Activated gamma-delta T cell (primary cell): ENCODE data around the gene FAM83G.
"Not testable (repeated sequence)": the region's sequence is repeated elsewhere in the genome, so short reads cannot be mapped to it uniquely, and the experiment has no call there.

Experiments
- DNase-seq: peaks from one replicate; lab custom pipeline; 2025; lab: John Stamatoyannopoulos, UW

FAM83G gene

DNA sequence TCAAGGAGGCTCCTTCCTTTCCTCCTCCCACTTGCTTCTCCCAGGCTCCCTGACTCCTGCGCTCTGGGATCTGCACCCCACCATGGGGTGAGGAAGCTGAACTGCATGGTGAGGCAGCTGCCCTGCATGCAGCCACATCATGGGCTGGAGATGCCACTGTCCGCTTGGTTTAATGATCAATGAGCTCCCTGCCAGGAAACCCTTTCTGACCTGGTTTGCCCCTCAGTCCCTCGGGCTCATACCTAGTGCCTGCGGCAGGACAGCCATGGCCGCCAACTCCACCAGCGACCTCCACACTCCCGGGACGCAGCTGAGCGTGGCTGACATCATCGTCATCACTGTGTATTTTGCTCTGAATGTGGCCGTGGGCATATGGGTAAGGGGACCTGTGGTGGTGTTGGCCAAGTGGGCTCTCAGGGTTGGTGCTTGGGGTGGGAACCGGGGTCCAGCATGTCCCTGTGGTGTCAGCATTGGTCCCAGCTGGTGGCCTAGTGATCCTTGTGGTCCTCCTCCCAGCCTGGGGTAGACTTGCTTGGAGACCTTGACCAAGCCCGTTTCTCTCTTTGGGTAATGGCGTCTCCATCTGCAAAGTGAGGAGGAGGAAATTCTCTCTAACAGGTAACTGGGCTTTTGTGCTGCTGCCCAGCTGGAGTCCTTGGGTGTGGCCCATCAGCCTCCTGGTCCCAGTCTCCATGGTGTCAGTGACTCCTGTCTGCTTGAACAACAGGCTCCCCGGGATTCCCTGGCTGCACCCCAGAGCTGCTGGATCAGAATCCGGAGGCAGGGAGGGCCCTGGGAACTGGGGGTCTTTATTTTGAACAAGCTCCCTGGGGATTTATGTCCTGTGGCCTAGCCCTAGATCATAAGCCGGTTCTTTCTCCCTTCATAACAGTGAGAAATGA is 52.4 kb downstream of the FAM83G start, which contains the start of gene SLC5A10:
SLC5A10 (plus strand) TSS at position 225 of the 902 bp plus-strand sequence; CDS start at position 266, 41 bp downstream.
- DNase-seq, result no peak

DNA sequence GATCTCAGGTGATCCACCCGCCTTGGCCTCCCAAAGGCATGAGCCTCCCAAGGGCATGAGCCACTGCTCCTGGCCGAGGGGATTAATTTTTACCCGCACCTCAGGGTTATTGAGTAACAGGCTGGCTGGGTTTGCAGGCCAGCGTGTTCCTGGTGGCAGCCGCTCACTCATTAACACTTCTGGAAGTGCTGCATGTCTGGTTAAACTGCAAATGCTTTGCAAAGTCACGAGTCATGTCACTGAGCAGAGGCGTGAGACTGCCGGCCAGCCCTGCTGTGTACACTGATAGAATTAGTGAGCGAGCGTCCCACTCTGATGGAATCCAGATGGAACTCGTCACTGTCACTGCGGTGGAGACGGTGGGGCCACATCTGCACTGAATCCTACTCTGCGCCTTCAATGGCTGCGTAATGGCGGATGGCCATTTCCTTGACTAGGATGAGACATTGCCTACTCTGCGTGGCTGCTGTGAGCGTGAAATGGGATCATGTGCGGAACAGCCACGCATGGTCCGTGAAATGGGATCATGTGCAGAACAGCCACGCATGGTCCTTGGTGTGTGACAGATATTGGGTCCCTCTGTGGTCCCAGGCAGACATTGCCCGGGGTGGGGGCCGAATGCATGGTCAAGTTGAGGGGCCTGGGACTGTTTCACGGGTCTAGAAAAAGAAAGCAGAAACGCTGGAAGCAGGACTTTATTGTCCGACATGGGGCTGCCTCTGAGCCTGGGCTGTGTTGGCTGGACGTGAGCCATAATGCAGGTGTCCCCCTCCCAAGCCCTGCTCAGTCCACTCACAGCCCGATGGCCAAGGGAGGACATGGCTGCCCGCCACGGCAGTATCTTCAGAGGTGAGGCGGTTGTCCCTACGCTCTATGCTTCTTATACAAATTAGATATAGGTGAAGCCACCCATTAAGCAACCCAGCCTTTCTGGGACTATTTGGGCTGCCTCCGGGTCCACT is 53.3 kb downstream of the FAM83G start:
- no peak for DNase-seq

DNA sequence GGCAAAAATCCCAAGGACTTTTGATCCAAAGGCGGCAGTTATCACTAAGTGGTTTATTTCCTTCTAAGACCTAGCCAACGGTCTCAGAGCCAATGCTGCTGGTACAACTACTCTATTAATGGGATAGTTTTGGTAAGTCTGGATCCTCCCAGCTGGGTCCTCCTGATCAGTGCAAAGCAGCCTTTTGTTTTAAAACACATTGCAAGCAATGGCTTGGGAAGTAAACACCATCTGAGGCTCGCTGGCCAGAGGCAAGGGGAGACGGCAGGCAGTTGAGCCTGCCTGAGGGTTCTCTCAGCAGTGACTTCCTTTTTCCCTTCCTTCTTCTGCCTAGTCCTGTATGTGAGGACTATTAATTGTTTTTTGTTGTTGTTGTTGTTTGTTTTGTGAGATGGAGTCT is 54.2 kb downstream of the FAM83G start:
- no peak for DNase-seq

DNA sequence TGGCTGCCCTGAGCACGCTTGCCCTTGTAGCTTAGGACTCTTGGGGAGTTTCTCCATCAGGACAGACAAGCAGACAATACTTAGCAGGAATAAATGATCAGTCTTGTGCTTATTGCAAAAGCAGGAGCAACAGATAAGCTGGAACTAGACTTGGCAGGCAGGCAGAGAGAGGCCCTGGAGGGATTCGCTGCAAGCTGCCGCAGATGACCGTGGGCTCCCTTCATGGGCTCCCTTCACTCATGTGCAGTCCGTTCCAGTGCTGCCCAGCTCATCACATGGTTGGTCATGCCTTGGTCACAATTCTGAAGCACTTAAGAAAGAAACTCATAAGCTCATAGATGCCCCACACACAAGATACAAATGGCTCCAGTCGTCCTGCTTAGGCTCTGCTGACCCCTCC is 55.0 kb downstream of the FAM83G start:
- no peak for DNase-seq

DNA sequence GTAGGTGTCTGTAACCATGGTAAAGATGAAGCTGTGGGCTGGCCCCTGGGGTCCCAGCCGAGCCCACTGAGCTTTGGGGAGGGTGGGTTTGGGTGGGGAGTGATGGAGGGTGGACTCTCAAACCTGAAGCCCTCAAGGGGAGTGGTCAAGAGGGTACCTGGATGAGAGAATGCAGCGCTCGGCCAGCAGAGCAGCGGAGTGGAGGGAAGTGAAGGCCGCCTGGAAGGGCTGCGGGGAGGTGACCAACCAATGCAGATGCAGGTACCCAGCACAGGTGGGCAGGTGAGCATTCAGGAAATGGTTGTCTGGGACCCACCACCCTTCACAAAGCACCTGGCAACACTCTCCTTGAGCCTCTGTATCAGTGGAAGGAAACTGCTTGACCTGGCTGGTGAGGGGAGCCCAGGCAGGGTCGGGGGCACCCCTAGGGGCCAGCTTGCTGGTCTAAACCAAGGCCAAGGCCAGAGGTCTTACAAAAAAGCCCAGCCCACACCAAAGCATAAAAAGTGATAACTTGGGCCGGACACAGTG is 56.0 kb downstream of the FAM83G start:
- DNase-seq, result no peak

DNA sequence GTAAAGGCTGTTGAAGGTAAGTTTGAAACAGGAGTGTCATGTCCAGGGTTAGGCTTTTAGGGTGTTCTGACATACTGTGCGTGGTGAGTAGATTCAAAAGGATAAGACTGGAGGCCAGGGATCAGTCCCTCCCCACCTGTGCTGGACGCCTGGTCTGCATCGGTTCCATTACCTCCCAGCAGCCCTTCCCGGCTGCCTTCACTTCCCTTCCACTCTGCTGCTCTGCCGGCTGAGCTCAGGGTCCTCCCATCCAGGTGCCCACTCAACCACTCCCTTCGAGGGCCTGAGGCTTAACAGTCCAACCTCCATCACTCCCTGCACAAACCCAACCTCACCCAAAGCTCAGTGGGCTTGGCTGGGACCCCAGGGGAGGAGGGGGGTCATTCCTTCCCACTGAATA is 56.7 kb downstream of the FAM83G start:
- no peak for DNase-seq

DNA sequence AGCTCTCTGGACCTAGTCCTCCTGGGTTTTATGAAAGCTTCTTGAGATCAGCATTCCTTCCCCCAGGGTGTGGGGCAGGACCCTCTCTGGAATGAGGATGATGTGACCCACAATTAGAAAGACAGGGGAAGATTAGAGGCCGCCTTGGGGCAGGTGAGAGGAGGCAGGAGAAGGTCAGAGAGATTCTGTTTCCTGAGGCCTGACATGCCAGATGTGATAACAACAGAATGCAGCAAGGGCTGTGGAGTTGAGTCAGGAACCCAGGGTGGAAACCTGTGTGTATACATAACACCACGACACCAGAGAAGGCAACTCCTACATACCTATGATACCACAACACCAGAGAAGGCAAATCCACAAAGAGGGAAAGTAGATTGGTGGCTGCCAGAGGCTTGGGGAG is 58.0 kb downstream of the FAM83G start:
- no peak for DNase-seq

DNA sequence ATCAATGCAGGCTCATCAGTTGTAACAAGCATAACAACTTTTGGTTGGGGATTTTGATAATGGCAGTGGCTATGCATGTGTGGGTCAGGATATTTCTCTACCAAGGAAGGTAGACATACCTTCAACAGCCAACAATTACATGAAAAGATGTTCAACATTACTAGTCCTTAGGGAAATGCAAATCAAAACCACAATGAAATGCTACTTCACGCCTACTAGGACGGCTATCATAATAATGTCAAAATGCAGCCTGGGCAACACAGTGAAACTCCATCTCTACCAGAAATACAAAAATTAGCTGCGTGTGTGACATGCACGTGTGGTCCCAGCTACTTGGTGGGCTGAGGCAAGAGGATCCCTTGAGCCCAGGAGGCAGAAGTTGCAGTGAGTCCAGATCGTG is 59.9 kb downstream of the FAM83G start:
- DNase-seq, result no peak

DNA sequence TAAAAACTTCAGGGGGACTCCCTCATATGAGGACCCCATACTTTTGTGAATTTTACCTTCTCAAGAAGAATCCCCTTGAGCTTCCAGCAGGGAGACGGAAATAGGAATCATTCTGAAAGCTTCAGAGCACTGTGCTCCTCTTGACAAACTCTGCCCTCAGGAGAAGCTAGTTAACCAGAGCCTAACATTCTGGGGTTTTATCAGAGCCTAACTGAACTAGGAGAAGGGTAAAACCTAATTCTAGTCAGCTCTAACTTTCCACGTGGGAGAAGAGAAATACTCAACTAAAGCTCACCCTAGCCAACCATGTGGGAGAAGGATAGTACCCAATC is 65.9 kb downstream of the FAM83G start:
- no peak for DNase-seq

DNA sequence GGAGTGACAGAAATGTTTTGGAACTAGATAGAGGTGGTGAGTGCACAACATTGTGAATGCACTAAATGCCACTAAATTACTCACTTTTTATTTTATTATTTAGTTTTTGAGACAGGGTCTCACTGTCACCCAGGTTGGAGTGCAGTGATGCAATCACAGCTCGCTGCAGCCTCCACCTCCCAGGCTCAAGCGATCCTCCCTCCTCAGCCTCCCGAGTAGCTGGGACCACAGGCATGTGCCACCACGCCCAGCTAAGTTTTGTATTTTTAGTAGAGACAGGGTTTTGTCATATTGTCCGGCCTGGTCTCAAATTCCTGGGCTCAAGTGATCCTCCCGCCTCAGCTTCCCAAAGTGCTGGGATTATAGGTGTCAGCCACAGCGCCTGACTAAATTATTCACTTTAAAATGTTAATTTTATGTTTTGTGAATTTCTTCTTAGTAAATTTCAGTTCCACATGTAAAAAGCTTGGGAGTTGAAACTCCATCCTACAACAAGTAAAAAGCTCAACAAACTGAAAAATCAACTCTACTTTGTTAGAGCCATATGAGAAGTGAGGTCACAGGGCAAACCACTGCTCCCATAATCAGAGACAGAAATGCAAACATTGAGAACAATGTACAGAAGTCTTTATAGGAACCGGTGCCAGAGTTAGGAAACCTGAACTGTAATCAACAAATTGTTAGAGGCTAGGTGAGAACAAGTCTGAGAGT is 66.4 kb downstream of the FAM83G start:
- DNase-seq, result no peak

DNA sequence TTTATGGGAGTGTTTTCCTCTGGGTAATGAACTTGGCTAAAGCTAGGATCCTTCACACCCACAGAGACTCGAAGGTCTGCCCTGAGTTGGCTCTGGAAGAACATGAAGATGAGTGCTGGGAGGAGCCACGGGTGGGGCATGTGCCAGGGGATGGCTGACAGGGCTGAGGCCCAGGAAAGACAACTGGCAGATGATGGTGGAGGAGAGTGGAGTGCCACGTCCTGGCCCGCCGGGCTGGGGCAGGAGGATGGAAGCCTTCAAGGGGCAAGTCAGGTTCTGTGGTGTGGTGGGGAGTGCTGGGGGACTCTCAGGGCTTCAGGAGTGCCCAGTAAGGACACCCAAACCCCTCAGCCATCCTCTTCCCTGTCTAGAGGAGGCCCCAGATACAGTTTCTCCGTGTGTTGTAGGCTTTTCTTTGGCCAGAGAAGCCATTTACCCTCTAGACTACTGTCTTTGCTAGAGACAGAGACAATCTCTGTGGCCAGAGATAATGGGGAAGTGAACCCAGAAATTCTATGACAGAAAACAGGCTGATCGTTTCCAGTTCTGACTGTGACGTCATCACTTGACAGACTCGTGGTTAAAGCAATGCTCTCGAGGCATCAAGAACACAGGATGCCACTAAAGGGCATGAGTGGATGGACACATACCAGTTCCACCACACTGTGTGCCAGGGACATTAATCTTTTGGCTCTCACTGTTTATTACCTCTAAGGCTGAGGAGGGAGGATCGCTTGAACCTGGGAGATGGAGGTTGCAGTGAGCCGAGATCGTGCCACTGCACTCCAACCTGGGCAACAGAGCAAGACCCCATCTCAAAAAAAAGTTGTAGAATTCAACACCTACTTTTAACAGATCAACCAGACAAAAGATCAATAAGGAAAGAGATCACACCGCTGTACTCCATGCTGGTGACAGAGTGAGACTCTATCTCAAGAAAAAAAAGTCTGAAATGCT is 71.2 kb downstream of the FAM83G start:
- no peak for DNase-seq

DNA sequence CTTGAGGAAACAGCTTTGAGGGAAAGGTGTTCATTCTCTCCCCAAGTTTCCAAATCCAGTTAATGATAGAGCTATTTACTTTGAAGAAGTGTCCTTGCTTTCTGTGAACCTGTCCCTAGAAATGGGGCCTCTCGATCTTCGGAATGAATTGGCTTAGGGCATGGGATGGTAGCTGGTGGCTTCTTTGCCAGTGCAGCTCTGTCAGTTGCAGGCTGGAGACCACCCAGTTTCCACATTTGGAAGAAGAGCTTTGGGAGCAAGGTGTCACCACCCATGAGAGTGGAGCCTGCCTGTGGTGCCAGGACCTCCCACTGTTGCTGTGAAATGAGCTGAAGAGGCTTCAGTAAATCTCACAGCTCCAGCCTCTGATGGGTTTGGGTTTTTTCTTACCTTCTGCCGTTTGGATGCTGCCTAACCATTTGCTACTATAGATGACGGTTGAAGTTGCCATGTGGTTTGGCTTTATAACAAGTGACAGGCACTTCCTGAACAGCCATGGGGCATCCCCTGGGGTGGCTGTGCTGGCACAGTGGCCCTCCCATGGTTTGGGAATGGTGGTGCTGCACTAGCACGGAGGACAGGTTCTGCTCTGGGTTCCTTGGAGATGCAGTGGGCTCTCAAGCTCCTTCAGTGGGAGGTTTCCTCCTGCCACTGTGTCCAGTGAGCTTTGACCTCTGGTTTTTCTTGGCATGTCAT is 72.1 kb downstream of the FAM83G start:
- no peak for DNase-seq

DNA sequence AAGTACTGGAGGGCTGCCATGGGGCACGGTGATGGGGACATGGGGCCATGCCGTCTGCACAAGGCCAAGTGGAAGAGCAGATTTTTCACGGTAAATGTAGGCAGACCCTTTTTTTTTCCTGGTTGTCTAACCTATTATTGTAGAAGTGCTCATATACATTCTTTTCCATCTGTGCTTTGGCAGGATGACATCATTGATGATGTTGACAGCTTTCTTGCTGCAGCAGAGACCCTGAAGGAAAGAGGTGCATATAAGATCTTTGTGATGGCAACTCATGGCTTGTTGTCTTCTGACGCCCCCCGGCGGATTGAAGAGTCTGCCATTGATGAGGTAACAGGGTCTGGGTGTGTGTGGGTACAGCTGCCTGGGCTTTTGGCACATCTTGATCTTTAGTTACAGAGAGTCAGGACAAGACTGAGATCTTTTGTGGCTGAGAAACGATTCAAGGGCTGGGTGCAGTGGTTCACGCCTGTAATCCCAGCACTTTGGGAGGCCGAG is 75.9 kb downstream of the FAM83G start:
- DNase-seq, result no peak

DNA sequence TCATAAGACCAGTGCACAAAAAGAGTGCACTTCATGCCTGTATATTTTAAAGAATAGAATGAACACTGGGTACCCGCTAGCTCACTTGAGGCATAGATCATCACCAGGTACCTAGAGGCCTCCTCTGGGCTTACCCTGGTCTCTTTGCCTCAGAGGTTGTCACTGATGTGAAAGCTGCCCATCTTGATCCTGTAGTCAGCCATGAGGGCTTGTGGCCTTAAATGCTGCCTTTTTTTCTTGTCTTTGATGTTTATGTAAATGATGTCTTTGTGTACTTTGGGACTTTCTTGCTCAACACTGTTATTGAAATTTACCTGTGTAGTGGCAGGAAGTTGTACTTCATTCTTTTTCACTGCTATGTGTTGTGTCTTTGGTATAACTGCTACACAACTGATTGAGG is 79.4 kb downstream of the FAM83G start:
- no peak for DNase-seq

DNA sequence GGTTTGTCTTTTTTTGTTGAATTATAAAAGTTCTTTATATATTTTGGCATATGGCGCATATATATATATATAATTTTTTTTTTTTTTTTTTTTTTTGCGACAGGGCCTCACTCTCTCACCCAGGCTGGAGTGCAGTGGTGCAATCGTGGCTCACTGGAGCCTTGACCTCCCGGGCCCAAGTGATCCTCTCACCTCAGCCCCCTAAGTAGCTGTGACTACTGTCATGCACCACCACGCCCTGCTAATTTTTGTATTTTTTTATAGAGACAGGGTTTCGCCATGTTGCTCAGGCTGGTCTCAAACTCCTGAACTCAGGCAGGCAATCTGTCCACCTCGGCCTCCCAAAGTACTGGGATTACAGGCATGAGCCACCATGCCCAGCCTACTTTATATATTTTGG is 82.0 kb downstream of the FAM83G start:
- not testable (repeated sequence) for DNase-seq

DNA sequence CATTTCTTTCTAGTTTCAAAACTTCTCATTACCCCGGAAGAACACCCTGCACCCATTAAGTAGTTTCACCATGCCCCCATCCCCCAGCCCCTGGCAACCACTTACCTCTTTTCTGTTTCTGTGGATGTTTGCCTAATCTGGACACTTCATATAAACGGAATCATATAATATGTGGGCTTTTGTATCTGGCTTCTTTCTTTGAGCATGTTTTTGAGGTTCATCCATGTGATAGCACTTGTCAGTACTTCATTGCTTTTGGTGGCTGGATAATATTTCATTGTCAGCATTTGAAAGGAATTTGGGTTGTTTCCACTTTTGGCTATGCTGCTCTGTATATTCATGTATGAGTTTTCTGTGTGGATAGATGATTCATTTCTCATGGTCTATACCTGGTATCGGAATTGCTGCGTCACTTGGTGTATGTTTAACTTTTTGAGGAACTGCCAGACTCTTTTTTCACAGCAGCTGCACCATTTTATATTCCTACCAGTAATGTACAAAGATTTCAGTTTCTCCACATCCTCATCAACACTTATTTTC is 82.6 kb downstream of the FAM83G start:
- DNase-seq, result no peak

DNA sequence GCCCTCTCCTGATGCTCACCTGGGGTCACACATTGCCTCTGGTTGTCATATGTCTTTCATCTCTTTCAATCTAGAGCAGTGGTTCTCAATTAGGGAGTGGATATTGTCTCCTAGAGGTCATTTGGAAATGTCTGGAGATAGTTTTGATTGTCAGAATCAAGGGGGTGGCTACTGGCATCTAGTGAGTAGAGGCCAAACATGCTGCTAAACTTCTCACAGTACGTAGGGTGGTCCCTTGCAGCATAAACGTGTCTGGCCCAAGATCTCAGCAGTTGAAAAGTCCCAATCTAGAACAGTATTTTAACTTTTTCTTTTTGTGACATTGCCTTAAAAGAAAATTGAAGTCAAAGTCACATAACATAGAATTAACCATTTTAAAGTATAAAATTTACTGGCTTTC is 83.1 kb downstream of the FAM83G start:
- DNase-seq, result no peak

DNA sequence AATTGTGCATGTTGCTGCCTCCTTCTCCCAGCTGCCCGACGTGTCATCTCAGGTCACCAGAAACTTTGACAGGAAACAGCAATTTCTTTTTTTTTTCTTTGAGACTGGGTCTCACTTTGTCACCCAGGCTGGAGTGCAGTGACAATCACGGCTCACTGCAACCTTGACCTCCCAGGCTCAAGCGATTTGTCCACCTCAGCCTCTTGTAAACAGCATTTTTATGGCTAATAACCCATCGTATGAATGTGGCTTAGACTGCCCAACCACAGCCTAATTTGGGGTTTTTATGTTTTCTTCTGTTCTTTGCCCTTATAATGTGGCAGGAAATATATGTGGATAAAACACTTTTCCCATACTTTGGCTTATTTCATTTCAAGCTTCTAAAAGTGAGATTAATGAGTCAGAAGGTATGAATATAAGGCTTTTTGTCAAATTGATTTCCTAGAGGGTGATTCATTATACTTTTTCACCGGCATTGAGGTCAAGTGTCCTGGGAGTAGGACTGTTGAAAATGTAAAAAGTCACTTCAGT is 83.6 kb downstream of the FAM83G start:
- no peak for DNase-seq

DNA sequence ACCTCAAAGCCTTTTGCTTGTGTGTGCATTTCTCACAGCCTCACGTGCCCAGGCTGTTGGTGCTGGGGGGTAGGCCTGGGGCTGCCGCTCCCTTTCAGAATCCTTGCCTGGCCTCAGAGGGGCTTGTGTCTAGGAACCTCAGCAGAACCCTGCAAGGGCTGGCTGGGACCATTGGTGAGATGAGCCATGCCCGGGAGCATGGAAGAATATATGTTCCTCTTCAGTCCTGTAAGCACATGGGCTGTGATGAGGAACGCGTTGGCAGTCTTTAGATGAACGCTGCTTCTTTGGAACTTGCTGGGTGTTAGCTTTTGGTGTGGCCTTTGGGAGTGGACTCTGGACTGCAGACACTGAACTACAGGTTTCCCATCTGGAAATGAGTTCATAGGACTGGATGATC is 84.6 kb downstream of the FAM83G start:
- DNase-seq, result no peak
